Right ventricle myocardium superior (tissue), 1 donor: Measurements from ENCODE around the gene DCAF11. TPM values are rescaled to one million over a fixed set of nuclear protein-coding genes. Genes with fewer than 3 reads are reported as not detected.

Experiments used
- ATAC-seq: fragments of 200-7000 bp; cut with Tn5 transposase; one replicate; pipeline ENCODE4 v1.9.1; 2020; ENCODE audit warnings: mild to moderate bottlenecking; ENCODE audit not compliant: poor library complexity
- DNase-seq: peaks from one replicate; pipeline ENCODE4 v3.0.0-alpha.2; 2020
- intact Hi-C: fragments of 100-400 bp; cut with DNase I; formaldehyde crosslinking; loops from one replicate; pipeline ENCODE4 v1.11.2; 2022
- total RNA-seq: library from RNA; stranded (reverse); fragmentation: NEBNext Ultra II Directional; extraction: Animal tissue kit (Norgen Biotek cat#: 25700); gene quantifications from one replicate; pipeline ENCODE4 v1.2.1, GENCODE V29; 2021
- donor health status: DM: no; HTN: yes; CAD: no; lungs with severe emphysema.

The DCAF11 gene
- total RNA-seq, 1 donor from 2014 or later = 81.7 TPM

GRCh38 chr14:24146453-24146977 lies 31.9 kb downstream of the DCAF11 start, which contains the start of gene PSME2:
PSME2 (minus strand) TSS chr14:24146610; CDS start chr14:24146581, 29 bp downstream.
- DNase-seq = peak; percentile 96
- peak; percentile 88 for ATAC-seq
- intact Hi-C loops = no loop called here

GRCh38 chr14:24146978-24147760 lies 32.6 kb downstream of the DCAF11 start, which contains the start of gene RNF31:
RNF31 (plus strand) TSS chr14:24147498; CDS start chr14:24147699, 201 bp downstream.
- DNase-seq (peak; percentile 99), ATAC-seq (peak; percentile 95)
- intact Hi-C loops = no loop called here

GRCh38 chr14:24147761-24148428 lies 33.3 kb downstream of the DCAF11 start:
- no peak for DNase-seq
- no peak for ATAC-seq
- intact Hi-C loops = no loop called here

GRCh38 chr14:24149302-24149969 lies 34.9 kb downstream of the DCAF11 start:
- ATAC-seq (no peak), DNase-seq (no peak)
- intact Hi-C loops = no loop called here

- ATAC-seq = no peak
- intact Hi-C loops = no loop called here
- no peak for DNase-seq
Observed at GRCh38 chr14:24150061-24150460, 35.5 kb downstream of the DCAF11 start.

- intact Hi-C loops = no loop called here
- no peak for ATAC-seq
Observed at GRCh38 chr14:24150567-24150966, 36.0 kb downstream of the DCAF11 start.

GRCh38 chr14:24150993-24151392 lies 36.4 kb downstream of the DCAF11 start:
- DNase-seq (no peak), ATAC-seq (no peak)
- intact Hi-C loops = no loop called here

More at GRCh38 chr14:24150567-24150966, 36.0 kb downstream of the DCAF11 start:
- DNase-seq = no peak

- no peak for ATAC-seq
- DNase-seq = no peak
- intact Hi-C loops = no loop called here
Observed at GRCh38 chr14:24151404-24152080, 37.0 kb downstream of the DCAF11 start.

- DNase-seq (no peak), ATAC-seq (no peak)
- intact Hi-C loops = no loop called here
Observed at GRCh38 chr14:24155100-24155499, 40.5 kb downstream of the DCAF11 start.

GRCh38 chr14:24156840-24157239 lies 42.3 kb downstream of the DCAF11 start:
- no peak for DNase-seq
- intact Hi-C loops = no loop called here
- ATAC-seq = no peak

- DNase-seq (no peak), ATAC-seq (no peak)
Observed at GRCh38 chr14:24157331-24157730, 42.8 kb downstream of the DCAF11 start.

GRCh38 chr14:24159777-24160498 lies 45.4 kb downstream of the DCAF11 start:
- ATAC-seq = no peak
- DNase-seq = peak; percentile 39
- intact Hi-C loops = no loop called here

More at GRCh38 chr14:24157331-24157730, 42.8 kb downstream of the DCAF11 start:
- intact Hi-C loops = no loop called here

- ATAC-seq = no peak
Observed at GRCh38 chr14:24160499-24160849, 45.9 kb downstream of the DCAF11 start.

GRCh38 chr14:24160850-24161804 lies 46.5 kb downstream of the DCAF11 start, which contains the start of gene IRF9:
IRF9 (plus strand) TSS chr14:24161265; CDS start chr14:24162145, 880 bp downstream.
- ATAC-seq (peak; percentile 95), DNase-seq (peak; percentile 97)
- intact Hi-C loops = no loop called here

More at GRCh38 chr14:24160499-24160849, 45.9 kb downstream of the DCAF11 start:
- intact Hi-C loops = no loop called here
- no peak for DNase-seq

- ATAC-seq (no peak), DNase-seq (peak; percentile 24)
- intact Hi-C loops = no loop called here
Observed at GRCh38 chr14:24162093-24162492, 47.5 kb downstream of the DCAF11 start.

- DNase-seq (peak; percentile 24), ATAC-seq (no peak)
- intact Hi-C loops = no loop called here
Observed at GRCh38 chr14:24164518-24164991, 50.0 kb downstream of the DCAF11 start.

GRCh38 chr14:24165785-24166184 lies 51.2 kb downstream of the DCAF11 start:
- DNase-seq (peak; percentile 19), ATAC-seq (no peak)
- intact Hi-C loops = no loop called here
